GM21515 (cell line): Measurements from ENCODE around the gene PTPRN2.
"Not testable (repeated sequence)": the region's sequence is repeated elsewhere in the genome, so short reads cannot be mapped to it uniquely, and the experiment has no call there.

Source experiments
- ATAC-seq: cut with Tn5 transposase; IDR thresholded peaks from one replicate; pipeline ENCODE4 v1.9.1; 2021; ENCODE audit not compliant: unreplicated experiment

Gene PTPRN2

DNA sequence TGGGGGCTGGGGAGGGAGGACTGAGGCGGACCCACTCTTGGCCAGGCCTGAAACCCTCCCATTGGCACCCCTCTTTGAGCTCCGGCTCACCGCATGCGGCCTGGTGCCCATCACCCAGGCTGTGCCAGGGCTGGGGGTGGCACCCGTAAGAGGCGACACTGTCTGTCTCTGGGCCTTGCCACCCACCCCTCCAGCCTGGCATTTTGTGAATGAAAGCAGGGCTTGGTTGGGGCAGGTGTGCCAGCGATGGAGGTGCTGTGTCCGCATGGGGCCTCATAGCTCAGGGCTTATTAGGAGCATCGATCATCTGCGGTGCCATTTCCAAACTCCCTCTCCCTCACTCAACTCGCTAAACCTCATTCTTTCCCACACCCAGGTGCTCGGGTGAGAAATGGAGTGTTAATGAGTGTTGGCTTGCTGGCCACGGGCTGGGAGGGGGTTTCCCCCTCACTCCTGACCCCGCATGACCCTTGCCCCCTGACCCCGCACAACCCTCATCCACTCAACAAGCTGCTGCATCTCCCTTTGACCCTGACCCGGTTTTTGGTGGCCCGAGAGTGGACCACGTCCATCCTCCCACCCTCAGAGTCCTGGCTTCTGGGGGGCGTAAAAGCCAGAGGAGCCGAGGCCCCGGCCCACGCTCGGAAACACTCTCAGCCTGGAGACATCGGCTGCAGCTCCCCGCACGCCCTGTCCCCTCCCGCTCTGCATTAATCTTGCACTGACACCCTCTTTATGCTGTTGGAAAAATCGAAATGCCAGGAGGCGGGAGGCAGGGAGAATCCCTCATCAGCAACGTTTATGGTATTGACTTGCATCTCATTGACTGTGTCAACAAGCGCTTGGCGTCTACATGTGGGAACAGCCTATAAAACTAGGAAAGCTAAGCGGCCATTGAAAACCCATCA, 1089.6 kb downstream of the PTPRN2 start:
- ATAC-seq: no peak

DNA sequence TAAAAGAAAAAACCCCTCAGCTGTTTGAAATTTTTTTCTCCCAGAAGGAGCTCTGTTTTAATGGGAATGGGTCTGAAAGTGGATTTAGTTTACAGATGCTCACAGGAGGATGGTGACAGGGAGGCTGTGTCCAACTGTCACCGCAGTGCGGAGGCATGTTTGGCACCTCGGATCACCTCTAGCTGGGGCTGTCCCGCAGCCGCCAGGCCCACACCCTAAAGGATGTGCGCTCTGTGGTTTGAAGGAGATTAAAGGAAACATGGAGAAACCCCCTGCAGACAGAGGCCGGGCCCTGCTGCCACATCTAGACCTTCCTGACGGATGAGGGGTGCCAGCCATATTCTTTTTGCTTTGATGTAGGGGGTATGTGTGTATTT, 1090.3 kb downstream of the PTPRN2 start:
- no peak for ATAC-seq

DNA sequence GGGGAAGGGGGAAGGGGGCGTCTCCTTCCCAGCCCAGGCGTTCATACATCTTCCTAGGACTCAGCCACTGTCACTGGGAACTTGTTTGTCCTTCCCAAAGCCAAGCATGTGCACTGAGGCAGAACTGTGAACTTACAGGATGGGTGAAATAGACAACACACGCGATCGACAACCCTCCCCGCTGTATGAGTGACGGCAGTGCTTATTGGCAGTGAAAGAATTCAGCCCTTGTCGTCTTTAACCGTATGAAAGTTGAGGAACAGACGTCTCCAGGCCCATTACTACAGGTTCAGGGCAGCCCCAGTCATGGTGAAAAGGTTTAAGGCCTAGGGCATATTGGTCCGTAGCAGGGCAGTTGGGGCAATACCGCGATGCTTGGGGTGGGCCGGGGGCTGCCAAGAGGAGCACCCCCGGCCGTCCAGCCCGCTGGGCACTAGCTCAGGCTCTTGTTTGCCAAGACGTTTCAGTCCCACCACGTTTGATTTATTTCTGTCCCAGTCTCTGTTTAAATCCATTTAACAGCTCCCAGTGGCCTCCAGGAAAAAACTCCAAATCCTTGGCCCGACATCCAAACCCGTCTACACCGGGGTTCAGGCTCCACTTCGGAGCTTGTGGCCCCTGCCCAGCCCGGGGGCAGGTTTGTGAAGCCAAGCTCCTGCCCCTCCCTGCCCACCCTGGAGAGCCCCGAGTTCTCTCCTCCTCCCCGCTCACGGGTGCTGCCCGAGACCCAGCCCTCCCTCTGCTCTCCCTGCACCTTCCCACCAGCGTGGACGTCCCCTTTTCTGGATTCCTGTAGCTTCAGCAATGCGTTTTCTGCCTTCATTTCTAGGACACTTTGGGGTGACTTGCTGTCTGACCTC, 1091.0 kb downstream of the PTPRN2 start:
- no peak for ATAC-seq

DNA sequence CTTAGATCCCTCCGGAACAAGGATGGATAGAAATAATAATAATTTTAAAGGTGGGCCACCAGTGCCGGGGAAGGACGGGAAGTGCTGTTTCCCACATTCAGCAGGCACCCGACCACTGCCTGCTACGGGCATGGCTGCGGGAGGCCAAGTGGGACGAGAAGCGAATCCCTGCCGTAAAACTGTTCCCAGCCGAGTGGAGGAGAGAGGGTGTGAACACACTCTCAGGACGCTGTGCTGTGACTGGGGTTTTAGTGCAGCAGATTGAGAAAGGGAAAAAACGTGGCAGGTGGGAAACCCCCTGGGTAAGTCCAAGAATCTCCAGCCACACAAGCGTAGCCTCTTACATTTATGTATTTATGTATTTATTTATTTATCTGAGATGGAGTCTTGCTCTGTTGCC, 1092.0 kb downstream of the PTPRN2 start:
- peak; percentile 51 for ATAC-seq

DNA sequence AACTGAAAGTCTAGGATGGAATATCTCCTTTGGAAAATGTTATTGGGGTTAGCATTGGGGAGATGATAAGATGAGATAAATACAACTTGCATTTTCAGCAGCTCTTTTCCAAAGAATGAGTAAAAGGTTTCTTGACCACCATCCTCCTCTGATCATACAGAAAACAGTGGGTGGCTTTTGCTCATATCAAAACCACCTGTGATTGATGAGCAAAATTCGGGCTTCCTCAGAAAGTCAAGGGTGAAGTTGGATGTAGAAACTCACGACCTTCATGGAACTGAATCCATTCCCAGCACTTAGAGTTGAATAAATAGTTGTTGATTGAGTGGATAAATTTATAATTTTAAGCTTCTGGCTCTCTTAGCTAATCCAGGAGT, 1092.5 kb downstream of the PTPRN2 start:
- no peak for ATAC-seq

DNA sequence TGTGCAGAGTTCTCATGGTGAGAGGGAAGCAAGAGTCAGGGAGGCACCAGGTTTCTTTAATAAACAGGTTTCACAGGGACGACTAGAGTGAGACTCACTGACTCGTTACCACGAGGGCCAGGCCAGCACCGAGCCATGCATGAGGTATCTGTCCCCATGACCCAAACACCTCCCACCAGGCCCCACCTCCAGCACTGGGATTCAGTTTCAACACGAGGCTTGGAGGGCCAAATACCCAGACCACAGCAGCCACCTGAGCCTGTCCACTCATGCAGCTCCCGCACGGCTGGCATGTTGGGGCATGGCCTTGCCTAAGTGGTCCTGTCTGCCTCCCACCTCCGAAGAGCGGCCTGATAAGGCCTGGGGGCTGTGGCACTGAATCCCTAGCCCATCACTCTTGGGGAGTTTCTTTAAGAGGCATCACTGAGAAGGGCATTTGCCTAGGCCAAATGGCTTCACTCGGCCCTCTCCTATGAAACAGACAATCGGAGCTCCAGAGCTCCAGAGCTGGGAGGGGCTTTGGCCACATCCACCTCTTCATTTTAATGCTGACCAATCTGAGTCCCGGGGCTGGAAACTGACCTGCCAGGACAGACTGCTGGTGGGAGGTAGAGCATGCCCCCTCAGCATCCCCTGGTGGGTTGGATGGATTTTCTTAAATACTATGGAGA, 1093.0 kb downstream of the PTPRN2 start:
- ATAC-seq: no peak

DNA sequence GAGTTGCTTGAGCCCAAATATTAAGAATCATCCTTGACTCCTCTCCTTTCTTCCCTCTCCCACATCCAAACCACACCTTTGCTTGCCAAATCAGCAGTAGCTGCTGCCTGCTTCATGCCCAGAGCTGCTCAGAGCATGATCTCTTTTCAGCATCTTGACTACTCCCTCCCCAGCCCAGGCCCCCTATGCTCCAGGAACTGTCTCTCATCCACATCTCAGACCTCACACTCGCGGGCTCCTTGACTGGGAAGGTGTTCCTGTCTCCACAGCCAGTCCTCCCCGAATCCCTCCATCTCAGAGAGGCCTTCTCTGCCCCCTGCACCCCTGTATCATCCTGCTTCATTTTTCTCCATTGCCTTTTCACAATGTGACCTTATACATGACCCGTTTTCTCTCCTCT, 1093.8 kb downstream of the PTPRN2 start:
- no peak for ATAC-seq

DNA sequence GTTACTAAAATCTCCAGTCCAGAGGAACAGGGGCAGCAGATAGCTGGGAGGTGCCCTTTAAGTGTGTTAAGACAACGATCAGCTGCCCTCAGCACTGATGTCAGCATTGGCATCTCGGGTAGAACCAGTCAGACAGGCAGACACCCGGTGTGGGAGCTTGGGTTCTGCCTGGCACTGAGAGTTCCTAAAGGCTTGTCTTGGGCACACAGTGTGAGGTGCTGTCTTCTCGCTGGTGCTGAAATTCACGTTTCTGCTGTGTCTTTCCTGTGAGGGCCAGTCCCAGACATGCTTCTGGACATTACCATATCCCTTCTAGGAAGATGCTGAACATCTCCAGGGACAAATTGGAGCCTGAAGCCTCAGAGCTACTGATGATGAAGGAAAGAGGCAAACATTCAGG, 1094.6 kb downstream of the PTPRN2 start:
- no peak for ATAC-seq

DNA sequence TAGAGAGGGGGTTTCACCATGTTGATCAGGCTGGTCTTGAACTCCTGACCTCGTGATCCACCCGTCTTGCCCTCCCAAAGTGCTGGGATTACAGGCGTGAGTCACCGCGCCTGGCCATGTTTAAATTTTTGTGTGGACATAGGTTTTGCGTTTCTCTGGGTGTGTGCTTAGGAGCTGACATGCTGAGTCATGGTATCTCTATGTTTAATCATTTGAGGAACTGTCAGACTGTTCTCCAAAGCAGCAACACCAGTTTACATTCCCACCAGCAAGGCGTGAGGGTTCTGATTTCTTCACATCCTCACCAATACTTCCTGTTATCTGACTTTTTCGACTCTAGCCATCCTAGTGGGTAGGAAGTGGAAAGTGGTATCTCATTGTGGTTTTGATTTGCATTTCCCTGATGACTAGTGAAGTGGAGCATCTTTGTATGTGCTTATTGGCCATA, 1097.1 kb downstream of the PTPRN2 start:
- no peak for ATAC-seq

DNA sequence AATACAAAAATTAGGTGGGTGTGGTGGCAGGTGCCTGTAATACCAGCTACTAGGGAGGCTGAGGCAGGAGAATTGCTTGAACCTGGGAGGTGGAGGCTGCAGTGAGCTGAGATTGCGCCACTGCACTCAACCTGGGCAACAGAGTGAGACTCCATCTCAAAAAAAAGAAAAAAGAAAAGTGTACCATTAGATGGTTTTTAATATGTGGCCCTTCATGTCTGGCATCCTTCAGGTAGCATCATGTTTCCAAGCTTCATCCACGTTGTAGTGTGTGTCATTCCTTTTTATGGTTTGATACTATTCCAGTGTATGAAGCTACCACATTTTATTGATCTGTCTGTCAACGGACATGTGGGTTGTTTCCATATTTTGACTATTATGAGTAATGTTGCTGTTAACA, 1097.8 kb downstream of the PTPRN2 start:
- not testable (repeated sequence) for ATAC-seq
